Adrenal gland (tissue), 5 donors: ENCODE data around the gene PZP.

Experiments
- POLR2A ChIP-seq, 2 donors: fragments of 450-650 bp; IDR thresholded peaks; one replicate each; pipeline ENCODE4 v1.6.1; 2017; ENCODE audit warnings: antibody characterized with exemption in 2 of 2, mild to moderate bottlenecking in 2 of 2, moderate library complexity in 1 of 2
- TF ChIP-seq, protein P1 (sequence below), 6 experiments: fragments of 450-650 bp in 4 of 6; fragments of 200-600 bp in 2 of 6; sonication (generic) in 1 of 6; IDR thresholded peaks; 1 replicate in 5 of 6; 2 replicates in 1 of 6; pipeline versions ENCODE4 v1.5.1 to v1.8.0; 2016 to 2021; ENCODE audit warnings: antibody characterized with exemption in 6 of 6, mild to moderate bottlenecking in 2 of 6, moderate library complexity in 1 of 6
- donor health status: DM: no; HTN: no; CAD: no.

DNA sequence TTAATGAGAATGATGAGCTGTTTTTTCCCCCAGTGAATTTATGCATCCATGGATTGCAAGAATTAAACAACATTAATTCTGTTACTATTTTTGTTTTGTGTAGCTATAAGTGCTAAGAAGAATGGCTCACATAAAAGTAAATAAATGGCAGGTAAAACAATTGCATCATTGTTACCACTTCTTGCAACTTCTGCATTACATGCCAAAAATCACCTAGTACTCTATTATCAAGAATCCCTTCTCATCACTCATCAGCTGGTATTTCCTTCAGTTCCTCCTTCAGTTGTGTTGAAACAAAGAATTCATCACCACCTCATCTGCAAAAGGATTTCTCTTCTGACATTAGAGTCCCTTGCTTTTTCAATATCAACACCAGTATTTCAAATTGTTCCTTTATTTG, 93.2 kb downstream of the PZP start:
- TF ChIP-seq, protein P1, sequence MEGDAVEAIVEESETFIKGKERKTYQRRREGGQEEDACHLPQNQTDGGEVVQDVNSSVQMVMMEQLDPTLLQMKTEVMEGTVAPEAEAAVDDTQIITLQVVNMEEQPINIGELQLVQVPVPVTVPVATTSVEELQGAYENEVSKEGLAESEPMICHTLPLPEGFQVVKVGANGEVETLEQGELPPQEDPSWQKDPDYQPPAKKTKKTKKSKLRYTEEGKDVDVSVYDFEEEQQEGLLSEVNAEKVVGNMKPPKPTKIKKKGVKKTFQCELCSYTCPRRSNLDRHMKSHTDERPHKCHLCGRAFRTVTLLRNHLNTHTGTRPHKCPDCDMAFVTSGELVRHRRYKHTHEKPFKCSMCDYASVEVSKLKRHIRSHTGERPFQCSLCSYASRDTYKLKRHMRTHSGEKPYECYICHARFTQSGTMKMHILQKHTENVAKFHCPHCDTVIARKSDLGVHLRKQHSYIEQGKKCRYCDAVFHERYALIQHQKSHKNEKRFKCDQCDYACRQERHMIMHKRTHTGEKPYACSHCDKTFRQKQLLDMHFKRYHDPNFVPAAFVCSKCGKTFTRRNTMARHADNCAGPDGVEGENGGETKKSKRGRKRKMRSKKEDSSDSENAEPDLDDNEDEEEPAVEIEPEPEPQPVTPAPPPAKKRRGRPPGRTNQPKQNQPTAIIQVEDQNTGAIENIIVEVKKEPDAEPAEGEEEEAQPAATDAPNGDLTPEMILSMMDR (IDR thresholded peaks at IDR 0.05), result no peak
- TF ChIP-seq POLR2A (IDR thresholded peaks at IDR 0.05), result no peak
